Left ventricle myocardium inferior (tissue), 1 donor: ENCODE results near the gene UCN3. TPM values are rescaled to one million over a fixed set of nuclear protein-coding genes. Genes with fewer than 3 reads are reported as not detected.

Experiments used
- DNase-seq: peaks from one replicate; pipeline ENCODE4 v3.0.0-alpha.2; 2020
- H3K27ac ChIP-seq: fragments of 200-600 bp; replicated peaks from 2 replicates; pipeline ENCODE4 v1.8.0; 2021
- H3K27me3 ChIP-seq: fragments of 200-600 bp; 2 replicates; pipeline ENCODE4 v1.8.0; 2021; ENCODE audit warnings: low read depth
- H3K36me3 ChIP-seq: fragments of 200-600 bp; 2 replicates; pipeline ENCODE4 v1.8.0; 2021
- H3K4me1 ChIP-seq: fragments of 200-600 bp; 2 replicates; pipeline ENCODE4 v1.8.0; 2021
- H3K4me3 ChIP-seq: fragments of 200-600 bp; 2 replicates; pipeline ENCODE4 v1.8.0; 2021; ENCODE audit warnings: mild to moderate bottlenecking, moderate library complexity
- H3K9me3 ChIP-seq: fragments of 200-600 bp; replicated peaks from 2 replicates; pipeline ENCODE4 v1.8.0; 2021
- intact Hi-C: fragments of 100-400 bp; cut with micrococcal nuclease; formaldehyde crosslinking; loops from one replicate; pipeline ENCODE4 v1.11.0; 2022
- total RNA-seq: library from RNA; stranded (reverse); fragmentation: NEBNext Ultra II Directional; extraction: Animal tissue kit (Norgen Biotek cat#: 25700); gene quantifications from one replicate; pipeline ENCODE4 v1.2.1, GENCODE V29; 2021
- TF ChIP-seq, protein P1 (sequence below): fragments of 200-600 bp; IDR thresholded peaks from 2 replicates; pipeline ENCODE4 v1.8.0; 2021; ENCODE audit warnings: antibody characterized with exemption, mild to moderate bottlenecking, borderline replicate concordance
- donor health status: DM: no; HTN: yes; CAD: no; lungs with severe emphysema.

UCN3 gene
- total RNA-seq, 1 donor from 2014 or later, result not detected

DNA sequence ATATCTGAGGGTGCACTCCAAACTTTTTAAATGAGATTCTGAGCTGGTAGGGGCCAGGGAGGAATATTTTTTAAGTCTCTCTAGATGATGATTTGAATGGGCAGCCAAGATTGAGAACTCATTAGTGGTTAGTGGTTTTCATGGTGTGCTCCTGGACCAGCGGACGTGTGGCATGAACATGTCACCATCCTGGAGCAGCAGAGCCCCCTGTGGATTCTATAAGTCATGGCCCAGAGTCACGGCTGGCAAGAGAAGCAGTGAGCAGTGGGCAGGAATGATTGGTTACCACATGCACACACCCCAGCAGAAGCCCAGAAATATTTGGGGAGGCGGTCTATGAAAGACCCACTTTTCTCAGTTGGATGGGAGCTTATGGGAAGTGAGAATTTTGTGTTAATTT lies 21.2 kb upstream of the UCN3 start:
- TF ChIP-seq, protein P1, sequence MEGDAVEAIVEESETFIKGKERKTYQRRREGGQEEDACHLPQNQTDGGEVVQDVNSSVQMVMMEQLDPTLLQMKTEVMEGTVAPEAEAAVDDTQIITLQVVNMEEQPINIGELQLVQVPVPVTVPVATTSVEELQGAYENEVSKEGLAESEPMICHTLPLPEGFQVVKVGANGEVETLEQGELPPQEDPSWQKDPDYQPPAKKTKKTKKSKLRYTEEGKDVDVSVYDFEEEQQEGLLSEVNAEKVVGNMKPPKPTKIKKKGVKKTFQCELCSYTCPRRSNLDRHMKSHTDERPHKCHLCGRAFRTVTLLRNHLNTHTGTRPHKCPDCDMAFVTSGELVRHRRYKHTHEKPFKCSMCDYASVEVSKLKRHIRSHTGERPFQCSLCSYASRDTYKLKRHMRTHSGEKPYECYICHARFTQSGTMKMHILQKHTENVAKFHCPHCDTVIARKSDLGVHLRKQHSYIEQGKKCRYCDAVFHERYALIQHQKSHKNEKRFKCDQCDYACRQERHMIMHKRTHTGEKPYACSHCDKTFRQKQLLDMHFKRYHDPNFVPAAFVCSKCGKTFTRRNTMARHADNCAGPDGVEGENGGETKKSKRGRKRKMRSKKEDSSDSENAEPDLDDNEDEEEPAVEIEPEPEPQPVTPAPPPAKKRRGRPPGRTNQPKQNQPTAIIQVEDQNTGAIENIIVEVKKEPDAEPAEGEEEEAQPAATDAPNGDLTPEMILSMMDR, result peak; percentile 27
- H3K36me3 ChIP-seq, result no peaks in the 10 kb centered on the region
- DNase-seq, result no peak
- H3K4me3 ChIP-seq, result no peak overlapping the region
- H3K4me1 ChIP-seq, result no peaks in the 10 kb centered on the region
- H3K9me3 ChIP-seq, result no peaks in the 10 kb centered on the region
- H3K27ac ChIP-seq, result no peak overlapping the region
- intact Hi-C loops, result no loop called here
- peaks cover 19% of the 10 kb centered on the region for H3K27me3 ChIP-seq

DNA sequence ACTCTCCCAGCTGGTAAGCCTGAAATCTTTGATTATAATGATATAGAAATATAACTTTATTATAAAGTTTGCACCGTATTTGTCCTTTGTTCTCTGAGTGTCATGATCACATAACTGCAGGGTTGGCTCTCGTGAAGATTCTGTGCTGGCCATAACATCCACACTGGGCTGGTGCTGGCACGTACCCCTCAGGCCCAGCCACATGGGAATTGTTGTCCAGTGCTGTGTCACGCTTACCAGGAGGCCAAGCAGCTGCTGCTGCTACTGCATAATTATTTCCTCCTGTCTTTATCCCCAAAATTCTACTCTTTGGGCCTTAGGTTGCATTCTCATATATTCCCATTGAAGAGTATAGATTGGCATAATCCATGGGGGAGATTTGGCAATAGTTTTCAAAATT lies 20.8 kb upstream of the UCN3 start:
- Histone ChIP-seq H3K4me1 (no peaks in the 10 kb centered on the region), H3K27ac (no peak overlapping the region), H3K36me3 (no peaks in the 10 kb centered on the region), H3K9me3 (no peaks in the 10 kb centered on the region), H3K4me3 (no peak overlapping the region), H3K27me3 (peaks cover 19% of the 10 kb centered on the region)
- DNase-seq, result no peak
- TF ChIP-seq, protein P1, result no peak
- intact Hi-C loops, result no loop called here

DNA sequence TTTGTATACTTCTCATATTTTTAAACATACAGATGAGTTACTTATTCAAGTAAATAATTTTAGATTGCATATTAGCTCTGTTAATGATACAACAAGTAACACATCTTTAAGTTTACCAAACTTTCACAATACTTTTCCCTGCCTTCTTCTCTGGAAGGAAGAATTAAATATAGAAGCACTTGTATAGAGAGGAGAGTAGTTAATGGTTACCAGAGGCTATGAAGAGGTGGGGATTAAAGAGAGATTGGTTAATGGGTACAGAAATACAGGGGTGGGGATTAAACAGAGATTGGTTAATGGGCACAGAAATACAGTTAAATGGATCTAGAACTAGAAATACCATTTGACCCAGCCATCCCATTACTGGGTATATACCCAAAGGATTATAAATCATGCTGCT lies 20.0 kb upstream of the UCN3 start:
- Histone ChIP-seq H3K9me3 (no peaks in the 10 kb centered on the region), H3K4me3 (no peak overlapping the region), H3K4me1 (no peaks in the 10 kb centered on the region), H3K27me3 (peaks cover 15% of the 10 kb centered on the region), H3K27ac (no peak overlapping the region), H3K36me3 (no peaks in the 10 kb centered on the region)
- intact Hi-C loops, result no loop called here
- no peak for DNase-seq
- TF ChIP-seq, protein P1, result no peak

DNA sequence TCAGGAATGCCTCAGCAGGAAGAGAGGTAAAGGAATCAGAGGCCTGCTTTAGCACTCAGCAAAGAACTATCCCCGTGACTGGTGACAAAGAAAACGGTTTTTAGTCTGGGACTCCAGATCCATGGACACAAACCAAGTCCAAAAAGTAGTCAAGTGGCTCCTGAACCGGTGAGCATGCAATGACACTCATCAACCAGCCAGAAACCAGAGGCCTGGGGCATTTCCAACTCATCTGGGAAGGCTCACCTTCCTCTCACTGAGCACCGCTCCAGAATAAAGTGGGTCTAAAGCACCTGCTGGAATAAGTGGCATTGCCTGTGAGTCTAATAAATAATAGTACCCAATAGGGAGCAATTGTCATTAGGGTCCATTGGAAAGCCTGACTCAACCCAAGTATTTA lies 17.9 kb upstream of the UCN3 start:
- Histone ChIP-seq H3K27ac (no peak overlapping the region), H3K4me1 (no peaks in the 10 kb centered on the region), H3K36me3 (no peaks in the 10 kb centered on the region), H3K9me3 (no peaks in the 10 kb centered on the region), H3K27me3 (peaks cover 9% of the 10 kb centered on the region), H3K4me3 (no peak overlapping the region)
- TF ChIP-seq, protein P1, result no peak
- intact Hi-C loops, result no loop called here
- DNase-seq, result no peak

DNA sequence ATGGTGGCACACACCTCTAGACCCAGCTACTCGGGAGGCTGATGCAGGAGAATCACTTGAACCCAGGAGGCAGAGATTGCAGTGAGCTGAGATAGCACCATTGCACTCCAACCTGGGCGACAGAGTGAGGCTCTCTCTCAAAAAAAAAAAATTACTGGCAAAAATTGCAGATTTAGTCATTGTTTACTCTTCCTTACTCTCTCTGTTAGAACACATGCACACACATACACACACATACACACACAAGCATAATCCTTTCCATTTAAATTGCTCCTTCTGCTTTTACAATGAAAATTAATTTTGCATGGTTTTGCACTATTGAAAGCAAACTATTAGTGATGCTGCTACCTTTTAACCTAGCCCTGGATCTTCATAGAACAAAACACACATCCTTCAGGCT lies 15.4 kb upstream of the UCN3 start:
- intact Hi-C loops, result no loop called here
- Histone ChIP-seq H3K27me3 (peaks cover 9% of the 10 kb centered on the region), H3K4me3 (no peak overlapping the region)

More for the DNA sequence above, 15.4 kb upstream of the UCN3 start:
- no peaks in the 10 kb centered on the region for H3K36me3 ChIP-seq
- H3K9me3 ChIP-seq, result no peaks in the 10 kb centered on the region
- H3K4me1 ChIP-seq, result no peaks in the 10 kb centered on the region
- no peak for DNase-seq
- H3K27ac ChIP-seq, result no peak overlapping the region
- TF ChIP-seq, protein P1, result no peak
